Fibroblast of villous mesenchyme (primary cell): ENCODE measurements around the gene ATP2B2. TPM values are rescaled to one million over a fixed set of nuclear protein-coding genes. Genes with fewer than 3 reads are reported as not detected.

Experiments used
- DNase-seq: peaks from one replicate; pipeline ENCODE4 v3.0.0-alpha.2; 2010; ENCODE audit warnings: low read depth
- H3K4me3 ChIP-seq: 2 replicates; pipeline ENCODE4 v1.5.1; 2011; ENCODE audit warnings: low read depth, mild to moderate bottlenecking, low read length
- total RNA-seq: library from RNA; depleted of rRNA; stranded (reverse); fragments of >200 nt; gene quantifications from 2 replicates; pipeline ENCODE4 v1.2.3, GENCODE V29; 2012
- TF ChIP-seq, protein P1 (sequence below): IDR thresholded peaks from 2 replicates; pipeline ENCODE4 v1.5.1; 2012; ENCODE audit warnings: low read depth, mild to moderate bottlenecking, low read length; ENCODE audit not compliant: insufficient read depth

The ATP2B2 gene
- total RNA-seq, 1 donor, result not detected

DNA sequence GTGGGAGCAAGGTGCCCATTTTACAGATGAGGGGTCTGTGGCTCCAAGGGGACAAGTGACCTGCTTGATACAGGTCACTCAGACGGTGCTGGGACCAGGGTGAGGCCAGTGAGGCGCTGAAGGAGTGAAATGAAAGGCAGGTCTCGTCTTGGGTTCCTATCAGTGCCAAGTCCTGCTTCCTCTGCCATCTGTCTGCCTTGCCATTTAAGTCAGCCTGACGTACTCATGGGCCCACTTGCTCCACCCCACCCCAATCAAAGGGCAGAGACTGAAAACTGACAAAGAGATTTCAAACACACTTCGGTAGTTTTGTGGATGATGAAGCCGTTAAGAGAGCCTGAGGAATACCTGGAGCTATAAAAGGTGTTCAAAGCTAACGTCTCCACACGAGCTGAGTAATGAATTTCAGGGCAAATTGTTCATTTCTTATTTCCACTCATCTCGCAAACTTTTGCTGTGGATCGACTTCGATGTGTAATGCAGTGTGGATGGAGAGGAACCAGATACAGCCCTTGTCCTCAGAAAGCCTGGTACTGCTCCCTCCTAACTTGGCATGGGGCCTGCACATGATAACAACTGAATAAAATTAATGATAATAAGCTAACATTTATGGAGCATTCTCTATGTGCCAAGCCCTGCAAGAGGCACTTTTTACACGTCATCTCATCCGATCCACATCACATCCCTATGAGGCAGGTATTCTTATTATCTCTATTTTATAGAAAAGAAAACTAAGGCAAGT lies 36.6 kb downstream of the ATP2B2 start:
- DNase-seq, result no peak
- TF ChIP-seq, protein P1, sequence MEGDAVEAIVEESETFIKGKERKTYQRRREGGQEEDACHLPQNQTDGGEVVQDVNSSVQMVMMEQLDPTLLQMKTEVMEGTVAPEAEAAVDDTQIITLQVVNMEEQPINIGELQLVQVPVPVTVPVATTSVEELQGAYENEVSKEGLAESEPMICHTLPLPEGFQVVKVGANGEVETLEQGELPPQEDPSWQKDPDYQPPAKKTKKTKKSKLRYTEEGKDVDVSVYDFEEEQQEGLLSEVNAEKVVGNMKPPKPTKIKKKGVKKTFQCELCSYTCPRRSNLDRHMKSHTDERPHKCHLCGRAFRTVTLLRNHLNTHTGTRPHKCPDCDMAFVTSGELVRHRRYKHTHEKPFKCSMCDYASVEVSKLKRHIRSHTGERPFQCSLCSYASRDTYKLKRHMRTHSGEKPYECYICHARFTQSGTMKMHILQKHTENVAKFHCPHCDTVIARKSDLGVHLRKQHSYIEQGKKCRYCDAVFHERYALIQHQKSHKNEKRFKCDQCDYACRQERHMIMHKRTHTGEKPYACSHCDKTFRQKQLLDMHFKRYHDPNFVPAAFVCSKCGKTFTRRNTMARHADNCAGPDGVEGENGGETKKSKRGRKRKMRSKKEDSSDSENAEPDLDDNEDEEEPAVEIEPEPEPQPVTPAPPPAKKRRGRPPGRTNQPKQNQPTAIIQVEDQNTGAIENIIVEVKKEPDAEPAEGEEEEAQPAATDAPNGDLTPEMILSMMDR, result no peak
- H3K4me3 ChIP-seq, result no peak overlapping the region

DNA sequence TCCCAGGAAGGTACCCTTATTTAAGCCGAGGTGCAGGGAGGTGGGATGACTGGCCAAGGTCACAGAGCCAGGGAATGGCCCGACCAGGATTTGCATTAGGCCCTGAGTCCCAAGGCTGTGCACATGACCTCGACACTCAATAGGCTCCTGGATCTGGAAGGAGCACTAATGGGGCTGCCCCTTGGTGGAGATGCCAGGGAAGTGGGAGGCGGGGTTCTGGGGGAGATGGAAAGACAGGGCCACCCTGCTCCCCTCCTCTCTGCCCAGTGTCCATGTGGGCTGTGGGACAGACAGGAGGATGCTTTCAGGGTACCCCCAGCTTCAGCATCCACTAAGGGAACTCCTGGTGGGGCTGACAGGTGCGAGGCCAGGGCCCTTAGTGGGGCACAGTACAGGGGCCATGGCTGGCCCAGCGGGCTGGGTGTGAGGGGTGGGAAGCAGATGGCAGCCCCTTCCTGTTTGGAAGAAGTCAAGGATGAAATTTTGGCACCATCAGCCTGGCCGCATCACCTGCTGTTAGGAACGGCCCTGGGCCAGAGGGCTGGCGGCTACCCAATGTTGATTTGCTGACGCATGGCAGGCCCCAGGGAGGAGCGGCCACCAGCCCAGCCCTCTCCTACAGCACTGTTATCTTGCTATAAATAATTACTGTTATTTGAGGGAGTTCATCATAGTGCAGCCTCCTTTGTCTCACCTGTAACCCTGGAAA lies 37.3 kb downstream of the ATP2B2 start:
- TF ChIP-seq, protein P1, result no peak
- H3K4me3 ChIP-seq, result no peak overlapping the region
- no peak for DNase-seq

DNA sequence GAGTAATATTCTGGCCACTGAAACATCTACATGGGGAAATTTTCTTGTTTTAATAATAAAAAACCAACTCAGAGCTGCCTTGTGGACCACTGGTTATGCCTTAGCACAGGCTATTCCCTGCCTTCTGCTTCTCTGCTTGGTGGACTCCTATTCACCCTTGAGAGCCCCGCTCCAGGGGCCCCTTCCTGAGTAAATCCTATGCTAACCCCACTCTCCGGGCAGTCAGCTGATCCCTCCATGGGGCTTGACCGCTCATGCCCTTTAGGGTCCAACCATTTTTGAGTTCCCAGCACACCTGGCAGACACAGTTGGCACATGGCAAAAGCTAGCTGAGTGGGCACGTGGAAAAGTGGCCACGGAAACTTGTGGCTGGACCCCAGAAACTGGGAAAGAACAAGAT lies 38.2 kb downstream of the ATP2B2 start:
- no peak for DNase-seq
- no peak overlapping the region for H3K4me3 ChIP-seq
- TF ChIP-seq, protein P1, result no peak

DNA sequence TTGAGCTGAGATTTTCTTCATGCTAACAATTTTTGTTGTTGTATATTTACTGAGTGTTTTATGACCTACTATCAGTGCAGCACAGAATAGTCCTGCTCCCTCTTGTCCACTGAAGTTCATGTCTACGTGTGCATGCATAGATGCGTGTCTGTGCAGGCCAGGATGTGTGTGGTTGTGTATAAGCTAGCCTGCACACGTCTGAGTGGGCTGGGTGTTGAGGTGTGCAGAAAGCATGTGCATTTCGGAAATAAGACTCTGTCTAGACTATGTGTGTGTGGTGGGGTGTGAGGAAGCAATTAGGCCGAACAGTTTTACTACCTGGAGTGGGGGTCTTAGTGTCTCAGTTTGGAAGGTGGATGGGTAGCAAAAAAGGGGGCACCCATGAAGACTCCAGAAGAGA lies 39.2 kb downstream of the ATP2B2 start:
- H3K4me3 ChIP-seq, result no peak overlapping the region
- TF ChIP-seq, protein P1, result no peak
- DNase-seq, result no peak

DNA sequence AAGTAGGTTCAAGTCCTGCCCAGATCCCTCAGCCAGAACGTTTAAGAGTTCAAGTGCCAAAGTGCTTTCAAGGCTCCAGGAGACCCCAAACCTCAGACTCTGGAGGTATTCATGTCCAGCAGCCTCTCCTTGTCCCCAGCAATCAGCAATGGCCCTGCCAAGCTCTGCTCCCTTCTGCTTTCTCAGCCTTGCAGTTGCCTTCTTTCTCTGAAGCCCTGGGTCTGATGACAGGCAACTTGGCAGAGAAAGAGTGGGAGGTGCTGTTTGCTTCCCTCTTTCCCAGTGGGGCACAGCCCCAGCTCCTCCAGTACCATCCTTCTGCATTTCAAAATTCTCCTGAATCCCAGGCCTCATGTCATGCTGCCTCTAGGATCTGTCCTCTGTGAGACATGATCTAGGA lies 40.2 kb downstream of the ATP2B2 start:
- TF ChIP-seq, protein P1, result no peak

DNA sequence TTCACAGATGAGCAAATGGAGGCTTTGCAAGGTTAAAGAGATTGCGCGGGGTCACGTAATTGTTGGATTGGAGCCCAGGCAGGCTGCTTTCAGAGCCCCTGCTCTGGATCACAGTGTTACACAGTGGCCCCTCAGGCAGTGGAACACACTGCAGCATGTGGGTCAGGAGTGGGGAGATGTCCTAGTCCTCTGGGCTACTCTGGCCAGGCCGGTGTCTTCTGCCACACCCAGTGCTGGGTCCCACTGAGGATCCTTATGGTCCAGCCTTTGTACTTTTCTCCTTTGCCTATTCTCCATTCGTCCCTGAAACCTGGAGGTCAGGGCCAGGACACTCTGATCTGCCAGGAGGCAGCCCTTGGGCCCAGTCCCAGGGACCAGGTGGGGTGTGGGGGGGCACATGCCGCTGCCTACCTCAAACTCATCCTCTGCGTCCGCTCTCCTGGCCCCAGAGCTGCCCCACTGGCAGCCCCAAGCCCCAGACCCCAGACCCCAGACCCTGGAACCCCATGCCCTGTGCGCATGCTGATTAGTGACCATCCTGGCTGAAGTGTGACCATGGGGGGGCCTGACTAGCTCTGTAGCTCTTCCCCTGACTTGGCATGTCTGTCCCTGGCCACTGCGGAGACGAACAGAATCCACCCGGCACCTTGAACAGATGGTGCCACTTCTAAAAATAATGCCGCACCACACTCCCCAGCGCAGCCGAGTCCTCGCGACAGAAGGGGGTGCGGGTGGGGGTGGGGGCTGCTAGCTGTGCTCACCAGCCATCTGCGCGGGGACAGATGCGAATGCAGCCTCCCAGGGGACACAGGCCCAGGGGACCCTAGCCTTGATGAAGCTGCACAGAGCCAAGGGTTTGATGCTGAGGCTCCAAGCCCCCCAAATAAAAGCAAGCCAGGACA lies 41.6 kb downstream of the ATP2B2 start:
- no peak for DNase-seq
- no peak overlapping the region for H3K4me3 ChIP-seq
- TF ChIP-seq, protein P1, result no peak

More for the DNA sequence above, 40.2 kb downstream of the ATP2B2 start:
- DNase-seq, result no peak
- H3K4me3 ChIP-seq, result no peak overlapping the region
